ENCODE results near the gene SHTN1. TPM values are rescaled to one million over a fixed set of nuclear protein-coding genes. Genes with fewer than 3 reads are reported as not detected.

Gene SHTN1
- total and polyA plus RNA-seq, 2 donors (not counting 3 experiments of a cell fraction or from before 2014, with no cell fraction given), result 4.8 to 36.5 TPM

- no peak for FAIRE-seq
- Histone ChIP-seq H3K36me3 (ENCODE audit: control insufficient read depth in 2 of 2, extremely low read depth in 1 of 2, insufficient read depth in 2 of 2, low read length in 2 of 2) (peaks cover 0 to 3% of the 10 kb centered on the region in 2 experiments), H4K20me1 (replicated peaks; ENCODE audit: control insufficient read depth, extremely low read depth, insufficient read depth, low read length) (no peaks in the 10 kb centered on the region), H3K4me1 (ENCODE audit: control insufficient read depth, extremely low read depth, insufficient read depth, low read length) (peaks cover 20% of the 10 kb centered on the region), H3K9me1 (replicated peaks; ENCODE audit: control insufficient read depth, extremely low read depth, insufficient read depth, low read length) (no peaks in the 10 kb centered on the region), H3K27ac (ENCODE audit: insufficient read depth, low read depth, low read length) (no peak overlapping the region), H3K4me2 (ENCODE audit: insufficient read depth, low read length) (no peak overlapping the region), H3K4me3 (replicated peaks in 1 of 3; ENCODE audit: insufficient read depth in 1 of 3, low read depth in 1 of 3, low read length in 3 of 3) (no peak overlapping the region), H3K79me2 (ENCODE audit: control insufficient read depth, insufficient read depth, low read length) (peaks cover 13% of the 10 kb centered on the region), H2AFZ (ENCODE audit: low read depth, low read length) (no peak overlapping the region), H3K9ac (replicated peaks; ENCODE audit: extremely low read depth, insufficient read depth, low read length) (no peak overlapping the region), H3K9me3 (replicated peaks; ENCODE audit: control insufficient read depth, insufficient read depth, low read length) (no peaks in the 10 kb centered on the region), H3K27me3 (ENCODE audit: control insufficient read depth in 2 of 2, insufficient read depth in 2 of 2, low read length in 2 of 2) (no peaks in the 10 kb centered on the region)
- no peak for DNase-seq (ENCODE audit: low read depth, low spot score)
- ChIA-PET POLR2A (no interaction called here), CTCF (interaction anchor here (0.5 to 1.7 kb wide), 3 partner anchors 10 to 25 kb away, joined by 3 to 5 read pairs (median 5); no protein-coding TSS in a partner anchor)
- dilution Hi-C loops (cut with MboI; ENCODE audit: extremely low pct_ligation_motif_present, low sequenced_read_pairs), result no loop called here
- intact Hi-C loops (cut with micrococcal nuclease), result no loop called here
- no peak for TF ChIP-seq EZH2 (IDR thresholded peaks at IDR 0.05; ENCODE audit: borderline replicate concordance, low read depth, low read length, severe bottlenecking)
- TF ChIP-seq CTCF (IDR thresholded peaks at IDR 0.05; ENCODE audit: extremely low read depth in 1 of 2, insufficient read depth in 1 of 2, low read depth in 1 of 2, low read length in 2 of 2), result no peak
- no peak for TF ChIP-seq FOS (IDR thresholded peaks at IDR 0.05; ENCODE audit: borderline replicate concordance, insufficient read depth, low read length)
- TF ChIP-seq MYC (IDR thresholded peaks at IDR 0.05; ENCODE audit: low read depth, low read length), result no peak
- no peak for TF ChIP-seq POLR2A (IDR thresholded peaks at IDR 0.05; ENCODE audit: low read depth, low read length)
- no peak for TF ChIP-seq JUN (IDR thresholded peaks at IDR 0.05; ENCODE audit: borderline replicate concordance, insufficient read depth, insufficient read length, low read depth)
- TF ChIP-seq GATA2 (IDR thresholded peaks at IDR 0.05; ENCODE audit: insufficient read depth, insufficient read length, low read depth, low read length), result no peak
- TF ChIP-seq, protein P1, sequence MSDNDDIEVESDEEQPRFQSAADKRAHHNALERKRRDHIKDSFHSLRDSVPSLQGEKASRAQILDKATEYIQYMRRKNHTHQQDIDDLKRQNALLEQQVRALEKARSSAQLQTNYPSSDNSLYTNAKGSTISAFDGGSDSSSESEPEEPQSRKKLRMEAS (IDR thresholded peaks at IDR 0.05; ENCODE audit: insufficient read depth, insufficient read length), result no peak
- no peak for TF ChIP-seq POLR2AphosphoS5 (IDR thresholded peaks at IDR 0.05; ENCODE audit: insufficient read depth, low read depth, low read length)
- no TSS peak for BruUV-seq (replicated peaks)
Observed at GRCh38 chr10:116972131-116972530, 32.9 kb downstream of the SHTN1 start.
